Progenitor cell of endocrine pancreas (in vitro differentiated cells): ENCODE data around the gene LRIG1. TPM values are rescaled to one million over a fixed set of nuclear protein-coding genes. Genes with fewer than 3 reads are reported as not detected.

Experiments
- DNase-seq: peaks from one replicate; pipeline ENCODE4 v3.0.0; 2021; ENCODE audit warnings: low spot score; ENCODE audit not compliant: unreplicated experiment
- H3K27ac Mint-ChIP-seq: 2 replicates; pipeline ENCODE4 v1.8.0; 2021; ENCODE audit warnings: mild to moderate bottlenecking, moderate library complexity, mixed read lengths
- H3K27me3 Mint-ChIP-seq: 2 replicates; pipeline ENCODE4 v1.8.0; 2021; ENCODE audit warnings: mixed read lengths
- H3K36me3 Mint-ChIP-seq: 2 replicates; pipeline ENCODE4 v1.8.0; 2022; ENCODE audit warnings: mixed read lengths; ENCODE audit not compliant: insufficient read depth
- H3K4me1 Mint-ChIP-seq: 2 replicates; pipeline ENCODE4 v1.8.0; 2021; ENCODE audit warnings: low read depth, mixed read lengths
- H3K4me3 Mint-ChIP-seq: 2 replicates; pipeline ENCODE4 v1.8.0; 2021; ENCODE audit warnings: low read depth, mild to moderate bottlenecking, moderate library complexity, mixed read lengths
- H3K9me3 Mint-ChIP-seq: 2 replicates; pipeline ENCODE4 v1.8.0; 2021; ENCODE audit warnings: low read depth, mixed read lengths
- CTCF ChIP-seq: fragments of 200-600 bp; sonication (generic); IDR thresholded peaks from one replicate; pipeline ENCODE4 v1.5.0; 2021; ENCODE audit warnings: antibody characterized with exemption, mild to moderate bottlenecking; ENCODE audit not compliant: unreplicated experiment
- total RNA-seq: library from RNA; stranded (reverse); gene quantifications from 2 replicates; pipeline ENCODE4 v1.2.1, GENCODE V29; 2021

The LRIG1 gene
- total RNA-seq, 1 donor from 2014 or later = 31.4 TPM

- Mint-ChIP-seq H3K27ac (no peak overlapping the region), H3K27me3 (no peaks in the 10 kb centered on the region), H3K4me3 (no peak overlapping the region), H3K4me1 (peaks cover 4% of the 10 kb centered on the region), H3K36me3 (peaks cover 17% of the 10 kb centered on the region), H3K9me3 (no peaks in the 10 kb centered on the region)
- DNase-seq = no peak
- TF ChIP-seq CTCF = no peak
Observed at GRCh38 chr3:66457252-66457651, 43.6 kb downstream of the LRIG1 start.

GRCh38 chr3:66456711-66457173 is 44.1 kb downstream of the LRIG1 start:
- DNase-seq = no peak
- peaks cover under 1% of the 10 kb centered on the region for H3K27me3 Mint-ChIP-seq
- H3K9me3 Mint-ChIP-seq = no peaks in the 10 kb centered on the region
- no peak overlapping the region for H3K4me3 Mint-ChIP-seq
- H3K27ac Mint-ChIP-seq = no peak overlapping the region
- peaks cover 4% of the 10 kb centered on the region for H3K4me1 Mint-ChIP-seq
- no peak for TF ChIP-seq CTCF
- peaks cover 13% of the 10 kb centered on the region for H3K36me3 Mint-ChIP-seq

GRCh38 chr3:66454464-66454859 is 46.4 kb downstream of the LRIG1 start:
- H3K27ac Mint-ChIP-seq = no peak overlapping the region
- H3K4me1 Mint-ChIP-seq = peaks cover 4% of the 10 kb centered on the region
- no peak for TF ChIP-seq CTCF
- no peaks in the 10 kb centered on the region for H3K9me3 Mint-ChIP-seq
- peaks cover 6% of the 10 kb centered on the region for H3K27me3 Mint-ChIP-seq
- peaks cover 10% of the 10 kb centered on the region for H3K36me3 Mint-ChIP-seq
- DNase-seq = no peak
- H3K4me3 Mint-ChIP-seq = no peak overlapping the region

- Mint-ChIP-seq H3K27me3 (peaks cover 6% of the 10 kb centered on the region), H3K36me3 (peaks cover 8% of the 10 kb centered on the region), H3K4me3 (no peak overlapping the region), H3K9me3 (no peaks in the 10 kb centered on the region), H3K27ac (peak overlapping the region; percentile 53), H3K4me1 (peaks cover 4% of the 10 kb centered on the region)
- no peak for TF ChIP-seq CTCF
- DNase-seq = no peak
Observed at GRCh38 chr3:66453651-66454463, 47.0 kb downstream of the LRIG1 start.

GRCh38 chr3:66452303-66453011 is 48.4 kb downstream of the LRIG1 start:
- Mint-ChIP-seq H3K27ac (no peak overlapping the region), H3K27me3 (peaks cover 6% of the 10 kb centered on the region), H3K4me1 (peaks cover 4% of the 10 kb centered on the region), H3K36me3 (peaks cover 9% of the 10 kb centered on the region), H3K4me3 (no peak overlapping the region), H3K9me3 (no peaks in the 10 kb centered on the region)
- no peak for TF ChIP-seq CTCF
- DNase-seq = no peak
